ENCODE results near the gene ETS1.

The ETS1 gene

DNA sequence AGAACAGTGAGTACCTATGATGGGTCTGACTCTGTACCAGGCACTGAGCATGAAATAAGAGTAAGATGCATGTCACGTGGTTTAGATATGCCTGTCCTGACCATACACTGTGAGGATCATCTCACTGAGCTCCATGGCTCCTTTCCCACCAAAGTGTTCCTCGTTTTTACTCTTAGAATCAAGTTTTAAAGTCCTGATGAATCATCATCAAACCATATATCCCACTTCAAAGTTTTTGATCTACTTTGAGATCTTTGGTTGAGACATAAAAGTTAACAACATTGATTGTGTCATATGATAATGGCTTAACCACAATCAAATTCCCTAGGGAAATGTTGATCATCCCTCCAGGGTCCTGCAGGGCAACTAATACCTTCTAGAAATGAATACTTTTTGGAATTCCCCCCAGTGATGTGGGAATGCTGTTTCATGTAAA lies 12.8 kb downstream of the ETS1 start:
- no peak for TF ChIP-seq FOXP2 (optimal IDR thresholded peaks at IDR 0.05; ENCODE audit: borderline replicate concordance, extremely low read depth, extremely low read length, insufficient read depth)
- TF ChIP-seq, protein P1, sequence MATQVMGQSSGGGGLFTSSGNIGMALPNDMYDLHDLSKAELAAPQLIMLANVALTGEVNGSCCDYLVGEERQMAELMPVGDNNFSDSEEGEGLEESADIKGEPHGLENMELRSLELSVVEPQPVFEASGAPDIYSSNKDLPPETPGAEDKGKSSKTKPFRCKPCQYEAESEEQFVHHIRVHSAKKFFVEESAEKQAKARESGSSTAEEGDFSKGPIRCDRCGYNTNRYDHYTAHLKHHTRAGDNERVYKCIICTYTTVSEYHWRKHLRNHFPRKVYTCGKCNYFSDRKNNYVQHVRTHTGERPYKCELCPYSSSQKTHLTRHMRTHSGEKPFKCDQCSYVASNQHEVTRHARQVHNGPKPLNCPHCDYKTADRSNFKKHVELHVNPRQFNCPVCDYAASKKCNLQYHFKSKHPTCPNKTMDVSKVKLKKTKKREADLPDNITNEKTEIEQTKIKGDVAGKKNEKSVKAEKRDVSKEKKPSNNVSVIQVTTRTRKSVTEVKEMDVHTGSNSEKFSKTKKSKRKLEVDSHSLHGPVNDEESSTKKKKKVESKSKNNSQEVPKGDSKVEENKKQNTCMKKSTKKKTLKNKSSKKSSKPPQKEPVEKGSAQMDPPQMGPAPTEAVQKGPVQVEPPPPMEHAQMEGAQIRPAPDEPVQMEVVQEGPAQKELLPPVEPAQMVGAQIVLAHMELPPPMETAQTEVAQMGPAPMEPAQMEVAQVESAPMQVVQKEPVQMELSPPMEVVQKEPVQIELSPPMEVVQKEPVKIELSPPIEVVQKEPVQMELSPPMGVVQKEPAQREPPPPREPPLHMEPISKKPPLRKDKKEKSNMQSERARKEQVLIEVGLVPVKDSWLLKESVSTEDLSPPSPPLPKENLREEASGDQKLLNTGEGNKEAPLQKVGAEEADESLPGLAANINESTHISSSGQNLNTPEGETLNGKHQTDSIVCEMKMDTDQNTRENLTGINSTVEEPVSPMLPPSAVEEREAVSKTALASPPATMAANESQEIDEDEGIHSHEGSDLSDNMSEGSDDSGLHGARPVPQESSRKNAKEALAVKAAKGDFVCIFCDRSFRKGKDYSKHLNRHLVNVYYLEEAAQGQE (IDR thresholded peaks at IDR 0.05; ENCODE audit: insufficient read depth in 1 of 2, low read depth in 2 of 2, low read length in 2 of 2) = no peak
- no peak for TF ChIP-seq SIN3A (IDR thresholded peaks at IDR 0.05; ENCODE audit: borderline replicate concordance, insufficient read depth, low read length)
- no peak for TF ChIP-seq TAF1 (IDR thresholded peaks at IDR 0.05; ENCODE audit: borderline replicate concordance, insufficient read depth, low read length)
- no peak for TF ChIP-seq POLR2AphosphoS5 (IDR thresholded peaks at IDR 0.05; ENCODE audit: low read depth, low read length)

DNA sequence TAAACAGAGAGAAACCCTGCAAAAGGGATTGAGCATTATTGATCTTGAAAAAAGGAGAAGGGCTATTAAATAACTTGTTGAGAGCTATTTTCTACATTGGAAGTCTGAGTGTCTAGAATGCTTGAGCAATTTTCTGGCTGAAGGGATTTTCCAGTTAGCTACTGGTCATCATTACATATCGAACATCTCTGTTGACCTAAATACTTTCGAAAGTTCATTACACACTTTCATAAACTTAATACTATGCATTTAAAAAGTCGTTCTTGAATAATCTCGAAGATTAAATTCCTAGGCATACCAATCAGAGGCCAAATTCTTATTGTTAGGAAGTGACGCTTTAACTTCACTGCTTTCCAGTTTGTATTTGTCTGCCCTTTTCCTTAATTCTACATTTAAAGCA lies 13.7 kb downstream of the ETS1 start:
- TF ChIP-seq SIN3A (IDR thresholded peaks at IDR 0.05; ENCODE audit: borderline replicate concordance, insufficient read depth, low read length) (no peak), TAF1 (IDR thresholded peaks at IDR 0.05; ENCODE audit: borderline replicate concordance, insufficient read depth, low read length) (no peak), FOXP2 (optimal IDR thresholded peaks at IDR 0.05; ENCODE audit: borderline replicate concordance, extremely low read depth, extremely low read length, insufficient read depth) (no peak), POLR2AphosphoS5 (IDR thresholded peaks at IDR 0.05; ENCODE audit: low read depth, low read length) (no peak)
- TF ChIP-seq, protein P1 (IDR thresholded peaks at IDR 0.05; ENCODE audit: insufficient read depth in 1 of 2, low read depth in 2 of 2, low read length in 2 of 2) = no peak

DNA sequence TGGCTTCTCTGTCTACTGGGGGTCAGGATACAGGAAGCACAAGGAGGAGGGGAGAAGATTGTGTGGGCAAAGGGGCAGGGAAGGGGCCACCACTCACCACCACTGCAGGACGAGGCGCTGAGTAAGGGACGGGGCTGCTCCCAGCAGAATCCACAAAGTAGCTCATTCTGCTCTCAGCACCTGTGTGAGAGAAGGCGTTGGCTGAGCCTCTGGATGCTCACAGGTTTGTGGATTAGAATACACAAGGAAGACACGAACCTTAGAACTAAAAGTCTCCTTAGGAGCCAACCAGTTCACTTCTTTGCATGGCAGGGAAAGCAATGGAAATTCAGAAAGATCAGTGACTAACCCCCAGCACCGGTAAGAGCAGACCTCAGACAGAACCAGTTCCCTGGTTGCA lies 14.4 kb downstream of the ETS1 start:
- TF ChIP-seq SIN3A (IDR thresholded peaks at IDR 0.05; ENCODE audit: borderline replicate concordance, insufficient read depth, low read length) (no peak), TAF1 (IDR thresholded peaks at IDR 0.05; ENCODE audit: borderline replicate concordance, insufficient read depth, low read length) (no peak), POLR2AphosphoS5 (IDR thresholded peaks at IDR 0.05; ENCODE audit: low read depth, low read length) (no peak), FOXP2 (optimal IDR thresholded peaks at IDR 0.05; ENCODE audit: borderline replicate concordance, extremely low read depth, extremely low read length, insufficient read depth) (no peak)
- TF ChIP-seq, protein P1 (IDR thresholded peaks at IDR 0.05; ENCODE audit: insufficient read depth in 1 of 2, low read depth in 2 of 2, low read length in 2 of 2) = no peak

DNA sequence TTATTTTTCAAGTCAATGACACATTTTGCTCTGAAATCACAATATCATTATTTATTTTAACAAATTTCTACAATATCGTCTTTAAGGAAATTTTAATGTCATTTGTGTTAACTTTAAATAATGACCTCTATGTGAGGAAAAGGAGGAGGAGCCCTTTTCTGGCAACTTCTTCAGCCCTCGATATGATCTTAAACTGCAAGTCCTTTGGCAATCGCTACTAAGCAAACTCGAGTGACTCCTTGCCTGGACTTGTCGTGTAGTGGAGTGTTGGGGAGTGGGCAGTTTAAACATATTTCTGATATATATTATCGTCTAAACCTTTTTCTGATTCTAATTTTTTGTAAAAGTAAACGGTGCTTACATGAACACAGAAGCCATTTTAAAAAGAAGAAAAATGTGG lies 16.7 kb downstream of the ETS1 start:
- TF ChIP-seq TAF1 (IDR thresholded peaks at IDR 0.05; ENCODE audit: borderline replicate concordance, insufficient read depth, low read length) (no peak), POLR2AphosphoS5 (IDR thresholded peaks at IDR 0.05; ENCODE audit: low read depth, low read length) (no peak), FOXP2 (optimal IDR thresholded peaks at IDR 0.05; ENCODE audit: borderline replicate concordance, extremely low read depth, extremely low read length, insufficient read depth) (no peak), SIN3A (IDR thresholded peaks at IDR 0.05; ENCODE audit: borderline replicate concordance, insufficient read depth, low read length) (no peak)
- TF ChIP-seq, protein P1 (IDR thresholded peaks at IDR 0.05; ENCODE audit: insufficient read depth in 1 of 2, low read depth in 2 of 2, low read length in 2 of 2) = no peak

DNA sequence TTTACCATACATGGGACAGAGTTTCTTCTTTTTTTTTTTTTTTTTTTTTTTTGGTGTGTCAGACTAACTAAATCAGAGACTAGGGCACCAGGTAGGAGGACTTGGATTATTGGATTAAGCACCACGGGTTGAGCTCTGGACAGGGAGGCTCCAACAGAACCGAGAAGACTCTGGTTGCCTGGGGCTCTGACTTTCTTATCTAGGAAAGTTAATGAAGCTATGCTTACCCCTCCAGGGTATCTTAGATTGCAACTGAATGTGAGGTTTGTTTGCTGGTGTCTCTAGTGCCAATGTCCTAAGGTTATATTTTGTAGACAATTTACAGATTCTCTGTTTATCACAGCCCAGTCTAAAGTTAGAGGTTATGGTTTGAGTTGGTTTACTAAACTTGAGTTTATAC lies 18.1 kb downstream of the ETS1 start:
- TF ChIP-seq TAF1 (IDR thresholded peaks at IDR 0.05; ENCODE audit: borderline replicate concordance, insufficient read depth, low read length) (no peak), SIN3A (IDR thresholded peaks at IDR 0.05; ENCODE audit: borderline replicate concordance, insufficient read depth, low read length) (no peak), FOXP2 (optimal IDR thresholded peaks at IDR 0.05; ENCODE audit: borderline replicate concordance, extremely low read depth, extremely low read length, insufficient read depth) (no peak), POLR2AphosphoS5 (IDR thresholded peaks at IDR 0.05; ENCODE audit: low read depth, low read length) (no peak)
- TF ChIP-seq, protein P1 (IDR thresholded peaks at IDR 0.05; ENCODE audit: insufficient read depth in 1 of 2, low read depth in 2 of 2, low read length in 2 of 2) = no peak
